Ecto neural progenitor cell (in vitro differentiated cells): ENCODE data around the gene GNAS-AS1.
"Not testable (repeated sequence)": the region's sequence is repeated elsewhere in the genome, so short reads cannot be mapped to it uniquely, and the experiment has no call there.

Experiments used
- DNase-seq: peaks from one replicate; pipeline ENCODE4 v3.0.0-alpha.2; 2018; ENCODE audit warnings: low spot score

Gene GNAS-AS1

GRCh38 chr20:58835231-58835630 is 15.5 kb downstream of the GNAS-AS1 start:
- no peak for DNase-seq

- no peak for DNase-seq
These were observed 16.8 kb downstream of the GNAS-AS1 start for GRCh38 chr20:58833921-58834320.

GRCh38 chr20:58832457-58832856 is 18.2 kb downstream of the GNAS-AS1 start:
- DNase-seq, result no peak

DNA sequence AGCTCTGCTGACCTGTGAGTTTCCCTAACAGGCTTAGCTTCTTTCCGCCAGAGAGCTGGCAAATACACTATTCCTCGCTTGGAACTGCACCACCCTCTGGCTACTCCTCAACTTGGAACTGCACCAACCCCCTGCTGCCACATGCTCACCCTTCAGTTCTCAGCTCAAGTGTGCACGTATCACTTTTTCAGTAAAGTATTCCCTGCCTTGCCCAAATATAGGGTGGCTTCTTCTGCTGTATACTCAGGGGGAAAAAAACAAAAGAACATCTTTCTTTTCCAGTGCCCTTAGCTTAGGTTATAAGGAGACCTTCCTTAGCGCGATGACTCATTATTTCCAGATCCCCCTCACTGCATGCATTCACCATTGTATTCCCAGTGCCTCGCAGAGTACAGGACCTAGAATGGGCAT is 21.2 kb downstream of the GNAS-AS1 start:
- DNase-seq, result no peak

DNA sequence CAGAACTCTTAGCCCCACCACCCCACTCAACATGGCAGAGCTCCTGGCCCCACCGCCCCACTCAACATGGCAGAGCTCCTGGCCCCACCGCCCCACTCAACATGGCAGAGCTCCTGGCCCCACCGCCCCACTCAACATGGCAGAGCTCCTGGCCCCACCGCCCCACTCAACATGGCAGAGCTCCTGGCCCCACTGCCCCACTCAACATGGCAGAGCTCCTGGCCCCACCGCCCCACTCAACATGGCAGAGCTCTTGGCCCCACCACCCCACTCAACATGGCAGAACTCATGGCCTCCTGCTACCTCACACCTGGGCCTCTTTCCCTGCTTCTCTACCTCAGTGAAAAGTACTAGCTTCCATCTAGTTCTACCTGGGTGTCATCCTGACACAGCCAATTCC is 21.9 kb downstream of the GNAS-AS1 start:
- not testable (repeated sequence) for DNase-seq

GRCh38 chr20:58828136-58828535 is 22.6 kb downstream of the GNAS-AS1 start:
- DNase-seq, result no peak

GRCh38 chr20:58826271-58826670 is 24.4 kb downstream of the GNAS-AS1 start:
- DNase-seq, result no peak

GRCh38 chr20:58825450-58825849 is 25.3 kb downstream of the GNAS-AS1 start:
- no peak for DNase-seq

GRCh38 chr20:58824843-58825242 is 25.9 kb downstream of the GNAS-AS1 start:
- no peak for DNase-seq

GRCh38 chr20:58822748-58823730 is 27.7 kb downstream of the GNAS-AS1 start:
- no peak for DNase-seq

DNA sequence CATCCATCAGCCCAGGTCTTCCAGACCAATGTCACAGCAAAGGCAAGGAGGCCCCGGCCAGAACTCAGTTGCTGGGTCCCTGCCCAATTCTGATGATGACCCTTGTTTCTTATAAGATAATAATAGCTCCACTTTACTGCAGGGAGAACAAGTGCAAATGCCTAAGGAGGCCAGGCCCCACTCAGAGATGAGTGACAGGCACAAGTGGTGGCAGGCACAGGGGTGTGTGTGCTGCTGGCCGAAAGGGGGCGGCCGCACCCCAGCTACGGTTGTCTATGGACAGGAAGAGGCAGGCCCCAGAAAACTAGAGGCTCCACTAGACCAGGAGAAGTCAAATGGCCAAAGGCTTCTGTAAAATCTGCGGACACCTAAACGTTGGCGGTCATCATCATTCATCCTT is 28.6 kb downstream of the GNAS-AS1 start:
- no peak for DNase-seq

GRCh38 chr20:58820515-58820914 is 30.2 kb downstream of the GNAS-AS1 start:
- DNase-seq, result not testable (repeated sequence)

DNA sequence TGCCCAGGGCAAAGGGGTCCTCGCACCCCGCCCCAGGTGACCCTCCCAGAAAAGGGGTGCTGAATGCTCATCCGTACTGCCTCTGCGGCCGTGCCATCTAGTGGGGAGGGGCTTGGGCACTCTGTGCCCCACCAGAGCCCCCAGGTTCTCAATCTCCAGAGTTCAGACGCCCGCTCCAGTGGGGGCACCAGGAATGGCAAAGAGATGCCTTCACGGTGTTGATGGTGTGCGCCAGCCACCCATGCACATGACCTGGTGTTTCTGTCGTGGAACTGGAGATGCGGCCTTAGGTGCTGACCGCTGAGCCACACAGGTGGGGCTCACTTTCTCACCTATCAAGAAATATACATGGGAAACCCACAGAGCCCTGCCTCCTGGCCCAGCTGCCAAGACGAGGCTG is 30.8 kb downstream of the GNAS-AS1 start:
- no peak for DNase-seq

GRCh38 chr20:58818586-58819285 is 32.0 kb downstream of the GNAS-AS1 start:
- DNase-seq, result no peak

DNA sequence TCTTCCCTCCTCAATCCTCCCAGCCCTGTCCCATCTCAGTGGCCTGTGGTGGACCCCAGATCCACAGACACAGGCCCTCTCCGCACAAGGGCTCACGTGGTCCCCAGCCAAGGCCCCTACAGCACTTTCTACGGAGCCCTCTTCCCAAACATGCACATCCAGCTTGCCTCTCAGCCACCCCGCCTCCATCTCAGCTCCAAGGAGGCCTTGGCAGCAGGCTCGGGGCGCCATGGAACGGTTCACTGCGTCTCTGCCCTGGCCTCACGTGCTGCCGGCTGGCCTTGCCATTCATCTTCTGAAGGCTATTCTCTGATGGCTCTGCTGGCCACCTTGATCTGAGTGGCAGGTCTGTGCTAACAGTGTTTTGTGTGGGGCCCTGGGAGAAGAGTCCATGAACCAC is 33.0 kb downstream of the GNAS-AS1 start:
- DNase-seq, result no peak

- DNase-seq, result no peak
These were observed 33.6 kb downstream of the GNAS-AS1 start for GRCh38 chr20:58816957-58817651.

DNA sequence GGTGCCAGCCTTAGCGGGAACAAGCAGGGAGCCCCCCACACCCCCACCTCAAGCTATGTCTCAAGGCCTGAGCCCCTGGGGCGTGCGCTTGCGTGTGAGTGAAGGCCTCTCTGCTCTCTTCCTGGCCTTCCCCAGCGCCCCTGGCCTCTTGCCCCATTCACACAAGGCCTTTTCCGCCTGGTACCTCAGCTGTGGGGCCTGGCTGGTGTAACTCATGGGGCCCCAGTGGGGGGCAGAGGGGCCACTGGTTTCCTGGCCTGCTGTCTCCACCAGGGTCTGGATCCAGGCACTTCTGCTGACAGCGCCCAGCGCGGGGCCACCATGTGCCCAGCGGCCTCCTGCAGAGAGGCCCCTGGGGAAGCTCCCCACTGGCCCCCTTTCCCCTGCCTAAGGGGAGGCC is 34.7 kb downstream of the GNAS-AS1 start:
- no peak for DNase-seq

GRCh38 chr20:58815448-58815847 is 35.3 kb downstream of the GNAS-AS1 start:
- DNase-seq, result no peak

DNA sequence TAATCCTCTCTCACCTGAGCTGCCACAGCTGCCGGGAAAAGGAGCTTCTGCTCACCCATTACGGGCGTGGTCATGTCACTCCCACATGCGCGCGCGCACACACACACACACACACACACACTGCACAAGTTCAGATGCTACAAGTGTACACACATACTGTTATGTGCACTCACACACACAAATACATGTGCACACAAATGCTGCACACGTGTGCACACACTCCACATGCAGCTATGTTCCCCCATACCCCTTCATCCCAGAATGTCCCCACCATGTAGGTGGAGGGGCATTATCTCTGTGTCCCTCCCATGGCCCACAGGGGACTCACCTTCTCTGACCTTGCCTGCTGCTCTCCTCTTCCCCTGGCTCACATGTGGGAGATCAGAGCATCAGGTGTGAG is 37.3 kb downstream of the GNAS-AS1 start:
- DNase-seq, result no peak

GRCh38 chr20:58811334-58811733 is 39.4 kb downstream of the GNAS-AS1 start:
- DNase-seq, result no peak

DNA sequence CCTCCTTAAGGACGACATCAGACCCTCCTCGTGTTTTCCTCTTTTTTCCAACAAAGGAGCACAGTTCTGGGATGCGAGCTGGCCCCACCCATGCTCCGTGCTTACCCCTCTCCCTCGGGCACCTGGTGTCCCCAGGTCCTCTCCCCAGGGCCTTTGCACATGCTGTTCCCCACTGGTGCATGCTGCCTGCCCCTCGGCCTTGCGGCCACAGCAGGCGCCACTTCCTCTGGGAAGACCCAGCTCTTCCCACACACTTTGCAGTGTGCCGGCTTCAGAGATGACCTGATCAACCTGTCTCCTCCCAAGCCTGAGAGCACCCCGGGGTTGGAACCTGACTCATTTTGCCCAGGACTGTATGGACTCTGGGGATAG is 39.8 kb downstream of the GNAS-AS1 start:
- DNase-seq, result no peak

- no peak for DNase-seq
These were observed 40.4 kb downstream of the GNAS-AS1 start for GRCh38 chr20:58810116-58810878.
